H1 (cell line): Measurements from ENCODE around the gene PCBP2. TPM values are rescaled to one million over a fixed set of nuclear protein-coding genes. Genes with fewer than 3 reads are reported as not detected.

Source experiments
- CTCF ChIA-PET: fragments of 300-600 bp; sonication (Branson Sonifier 250); formaldehyde crosslinking; loops from one replicate; lab custom pipeline; 2021; ENCODE audit not compliant: partially characterized antibody; lab: Charles Lee
- POLR2A ChIA-PET: fragments of 300-600 bp; sonication (Branson Sonifier 250); formaldehyde crosslinking; loops from one replicate; lab custom pipeline; 2021; ENCODE audit warnings: inconsistent platforms; ENCODE audit not compliant: partially characterized antibody; lab: Charles Lee
- DNase-seq, 2 experiments: peaks; one replicate each; pipeline versions ENCODE4 v3.0.0 to v3.0.0-alpha.2; 2010 to 2022; ENCODE audit warnings: low spot score in 2 of 2, low read depth in 1 of 2, mixed read lengths in 1 of 2
- FAIRE-seq: peaks from 2 replicates; lab custom pipeline; 2011; peaks lifted over from hg19 to GRCh38; lab: Jason Lieb, UNC
- H2AFZ ChIP-seq: 2 replicates; pipeline ENCODE4 v1.8.1; 2012; ENCODE audit warnings: low read length, inconsistent platforms
- H2AK5ac ChIP-seq: 2 replicates; pipeline ENCODE4 v1.6.1; 2013; ENCODE audit warnings: low read depth, low read length
- H2BK120ac ChIP-seq: replicated peaks from 2 replicates; pipeline ENCODE3; 2013; ENCODE audit warnings: low read depth, low read length, inconsistent platforms
- H2BK12ac ChIP-seq: 2 replicates; pipeline ENCODE4 v1.6.1; 2013; ENCODE audit warnings: low read depth, low read length
- H2BK15ac ChIP-seq: 2 replicates; pipeline ENCODE4 v1.6.1; 2013; ENCODE audit warnings: low read length
- H2BK20ac ChIP-seq: 2 replicates; pipeline ENCODE4 v1.6.1; 2013; ENCODE audit warnings: low read length
- H2BK5ac ChIP-seq: 2 replicates; pipeline ENCODE4 v1.6.1; 2013; ENCODE audit warnings: low read depth, low read length
- H3K14ac ChIP-seq: 2 replicates; pipeline ENCODE4 v1.6.1; 2013; ENCODE audit warnings: inconsistent platforms; ENCODE audit not compliant: insufficient read length
- H3K18ac ChIP-seq: 2 replicates; pipeline ENCODE4 v1.6.1; 2013; ENCODE audit warnings: low read length; ENCODE audit errors: extremely low read depth
- H3K23ac ChIP-seq: 2 replicates; pipeline ENCODE4 v1.6.1; 2013; ENCODE audit warnings: inconsistent platforms; ENCODE audit not compliant: insufficient read length
- H3K23me2 ChIP-seq: 2 replicates; pipeline ENCODE4 v1.6.1; 2013; ENCODE audit warnings: low read depth, low read length
- H3K27ac ChIP-seq: 2 replicates; pipeline ENCODE4 v1.6.1; 2011; ENCODE audit warnings: low read depth, low read length, inconsistent platforms
- H3K27me3 ChIP-seq, 4 experiments: replicated peaks in 1 of 4; 1 replicate in 1 of 4; 2 replicates in 3 of 4; pipeline versions ENCODE4 v1.6.1 to v1.8.1; 2011 to 2013; ENCODE audit warnings: low read length in 3 of 4, mild to moderate bottlenecking in 3 of 4, inconsistent platforms in 2 of 4, mixed read lengths in 2 of 4, moderate library complexity in 1 of 4; ENCODE audit not compliant: control insufficient read depth in 3 of 4, insufficient read depth in 3 of 4; ENCODE audit errors: extremely low read depth in 1 of 4
- H3K36me3 ChIP-seq, 4 experiments: 2 replicates each; pipeline versions ENCODE4 v1.6.1 to v1.8.1; 2011 to 2013; ENCODE audit warnings: mild to moderate bottlenecking in 4 of 4, low read length in 3 of 4, moderate library complexity in 2 of 4, control low read depth in 1 of 4, inconsistent platforms in 1 of 4; ENCODE audit not compliant: insufficient read depth in 4 of 4, control insufficient read depth in 2 of 4
- H3K4ac ChIP-seq: replicated peaks from 2 replicates; pipeline ENCODE3; 2013; ENCODE audit warnings: low read length, low read depth, mixed read lengths, inconsistent platforms; ENCODE audit not compliant: insufficient read length
- H3K4me1 ChIP-seq, 4 experiments: replicated peaks in 1 of 4; 1 replicate in 1 of 4; 2 replicates in 3 of 4; pipeline versions ENCODE4 v1.6.1 to v1.8.1; 2011 to 2013; ENCODE audit warnings: low read length in 3 of 4, inconsistent platforms in 2 of 4, mixed read lengths in 1 of 4; ENCODE audit not compliant: insufficient read depth in 4 of 4, control insufficient read depth in 3 of 4
- H3K4me2 ChIP-seq, 2 experiments: 2 replicates each; pipeline versions ENCODE4 v1.6.1 to v1.8.1; 2011 to 2013; ENCODE audit warnings: low read depth in 2 of 2, low read length in 2 of 2, control low read depth in 1 of 2, inconsistent platforms in 1 of 2, mild to moderate bottlenecking in 1 of 2; ENCODE audit not compliant: insufficient read depth in 1 of 2
- H3K4me3 ChIP-seq, 4 experiments: fragments of 200-600, 300-600 bp in 1 of 4; sonication (generic), shearing (Covaris generic), sonication (Bioruptor Twin) in 1 of 4; 2 replicates each; pipeline versions ENCODE4 v1.5.1 to v1.8.1; 2011 to 2016; ENCODE audit warnings: low read length in 4 of 4, low read depth in 3 of 4, control low read depth in 2 of 4, inconsistent platforms in 2 of 4, mild to moderate bottlenecking in 2 of 4, mixed read lengths in 1 of 4, moderate library complexity in 1 of 4; ENCODE audit not compliant: insufficient read depth in 2 of 4; ENCODE audit errors: extremely low read depth in 1 of 4
- H3K56ac ChIP-seq: replicated peaks from 2 replicates; pipeline ENCODE3; 2013; ENCODE audit warnings: low read depth, mild to moderate bottlenecking, mixed read lengths, low read length, inconsistent platforms; ENCODE audit not compliant: insufficient read length
- H3K79me1 ChIP-seq: 2 replicates; pipeline ENCODE4 v1.6.1; 2013; ENCODE audit warnings: low read depth, low read length, control low read depth
- H3K79me2 ChIP-seq, 2 experiments: 2 replicates each; pipeline versions ENCODE4 v1.6.1 to v1.8.1; 2012 to 2013; ENCODE audit warnings: low read length in 2 of 2, mild to moderate bottlenecking in 2 of 2, inconsistent platforms in 1 of 2; ENCODE audit not compliant: insufficient read depth in 2 of 2, control insufficient read depth in 1 of 2
- H3K9ac ChIP-seq, 4 experiments: replicated peaks in 1 of 4; 1 replicate in 1 of 4; 2 replicates in 3 of 4; pipeline versions ENCODE4 v1.6.1 to v1.8.1; 2011 to 2013; ENCODE audit warnings: low read depth in 3 of 4, low read length in 3 of 4, control low read depth in 2 of 4, mild to moderate bottlenecking in 2 of 4, moderate library complexity in 2 of 4, inconsistent platforms in 1 of 4; ENCODE audit errors: extremely low read depth in 1 of 4
- H3K9me3 ChIP-seq, 2 experiments: 2 replicates each; pipeline versions ENCODE4 v1.6.1 to v1.8.1; 2012 to 2013; ENCODE audit warnings: mild to moderate bottlenecking in 2 of 2, moderate library complexity in 2 of 2, control low read depth in 1 of 2, inconsistent platforms in 1 of 2, low read depth in 1 of 2, low read length in 1 of 2, mixed read lengths in 1 of 2; ENCODE audit not compliant: insufficient read depth in 2 of 2
- H4K20me1 ChIP-seq, 2 experiments: replicated peaks in 1 of 2; 2 replicates each; pipeline versions ENCODE3 to v1.8.1; 2011 to 2013; ENCODE audit warnings: inconsistent platforms in 2 of 2, low read length in 2 of 2, mild to moderate bottlenecking in 1 of 2; ENCODE audit not compliant: insufficient read depth in 2 of 2, control insufficient read depth in 1 of 2
- H4K5ac ChIP-seq: 2 replicates; pipeline ENCODE4 v1.6.1; 2013; ENCODE audit warnings: low read length, low read depth, mixed read lengths, inconsistent platforms; ENCODE audit not compliant: insufficient read length
- H4K8ac ChIP-seq: 2 replicates; pipeline ENCODE4 v1.8.0; 2013; ENCODE audit warnings: mild to moderate bottlenecking, moderate library complexity, low read length, inconsistent platforms; ENCODE audit not compliant: insufficient read depth; ENCODE audit errors: extremely low read depth
- H4K91ac ChIP-seq: replicated peaks from 2 replicates; pipeline ENCODE3; 2013; ENCODE audit warnings: low read length, mixed read lengths, inconsistent platforms; ENCODE audit not compliant: insufficient read length
- BACH1 ChIP-seq: IDR thresholded peaks from 2 replicates; pipeline ENCODE4 v1.6.1; 2012; ENCODE audit warnings: low read length, improper control_type of control experiment
- BCL11A ChIP-seq, 2 experiments: IDR thresholded peaks; one replicate each; pipeline ENCODE4 v1.6.1; 2011; ENCODE audit warnings: low read depth in 2 of 2, low read length in 2 of 2, mild to moderate bottlenecking in 2 of 2
- CEBPB ChIP-seq: IDR thresholded peaks from 2 replicates; pipeline ENCODE4 v1.6.1; 2012; ENCODE audit warnings: low read depth, low read length
- CHD1 ChIP-seq: IDR thresholded peaks from 2 replicates; pipeline ENCODE4 v1.6.1; 2012; ENCODE audit warnings: low read depth, low read length, improper control_type of control experiment
- KDM4A ChIP-seq: IDR thresholded peaks from one replicate; pipeline ENCODE4 v1.7.1; 2012; ENCODE audit warnings: low read depth, mild to moderate bottlenecking, moderate library complexity, low read length, inconsistent platforms; ENCODE audit not compliant: severe bottlenecking
- RBBP5 ChIP-seq: IDR thresholded peaks from 2 replicates; pipeline ENCODE4 v1.7.1; 2012; ENCODE audit warnings: low read depth, mild to moderate bottlenecking, inconsistent platforms, low read length, moderate library complexity, borderline replicate concordance
- RNF2 ChIP-seq: fragments of 200-900, 300-1000 bp; sonication (generic); IDR thresholded peaks from 2 replicates; pipeline ENCODE4 v1.7.1; 2016; ENCODE audit warnings: borderline replicate concordance, low read depth, mild to moderate bottlenecking, antibody characterized with exemption, low read length; ENCODE audit not compliant: poor library complexity, severe bottlenecking; ENCODE audit errors: missing control alignments
- SIX5 ChIP-seq: IDR thresholded peaks from 2 replicates; pipeline ENCODE4 v1.6.1; 2011; ENCODE audit warnings: mild to moderate bottlenecking, low read depth, low read length
- SP2 ChIP-seq: IDR thresholded peaks from 2 replicates; pipeline ENCODE4 v1.6.1; 2012; ENCODE audit warnings: mild to moderate bottlenecking, low read length, inconsistent platforms
- SRF ChIP-seq: IDR thresholded peaks from 2 replicates; pipeline ENCODE4 v1.6.1; 2011; ENCODE audit warnings: mild to moderate bottlenecking, low read depth, low read length, moderate library complexity
- WGBS, 2 experiments: shearing (Covaris generic) in 1 of 2; methylation state at CpG; one replicate each; pipeline versions ENCODE4 v1.1.6 to v1.1.7; 2013 to 2015; ENCODE audit warnings: low lambda C conversion rate in 2 of 2, mixed read lengths in 2 of 2, inconsistent platforms in 1 of 2, low coverage in 1 of 2, missing lambda C conversion rate in 1 of 2; ENCODE audit not compliant: insufficient replicate concordance in 2 of 2, insufficient coverage in 1 of 2, insufficient read length in 1 of 2; ENCODE audit errors: extremely low coverage in 1 of 2, missing lambda C conversion rate in 1 of 2; 5-methylcytosine and 5-hydroxymethylcytosine counted together
- polyA plus RNA-seq, 7 experiments: library from polyadenylated mRNA; depleted of rRNA in 3 of 7; stranded (reverse) in 5 of 7; unstranded in 2 of 7; fragments of >200 nt in 5 of 7; fragments of 200-250 nt in 2 of 7; gene quantifications; 1 replicate in 5 of 7; 2 replicates in 1 of 7; 4 replicates in 1 of 7; pipeline versions ENCODE4 v1.2.1 to v1.2.3, GENCODE V29; 2011 to 2013; ENCODE audit warnings: missing spikeins in 2 of 7, mixed read lengths in 2 of 7
- total RNA-seq: library from RNA; stranded (reverse); fragmentation: NEBNext Ultra II Directional; extraction: Animal tissue kit (Norgen Biotek cat#: 25700); gene quantifications from 2 replicates; pipeline ENCODE4 v1.2.1, GENCODE V29; 2021
- TF ChIP-seq, protein P1 (sequence below): IDR thresholded peaks from 2 replicates; pipeline ENCODE4 v1.6.1; 2011; ENCODE audit warnings: low read length, improper control_type of control experiment

PCBP2 gene
- total and polyA plus RNA-seq, 2 of the 8 experiments (the other 6 are each of a cell fraction or from before 2014, with no cell fraction given), result 470 to 1,123 TPM

DNA sequence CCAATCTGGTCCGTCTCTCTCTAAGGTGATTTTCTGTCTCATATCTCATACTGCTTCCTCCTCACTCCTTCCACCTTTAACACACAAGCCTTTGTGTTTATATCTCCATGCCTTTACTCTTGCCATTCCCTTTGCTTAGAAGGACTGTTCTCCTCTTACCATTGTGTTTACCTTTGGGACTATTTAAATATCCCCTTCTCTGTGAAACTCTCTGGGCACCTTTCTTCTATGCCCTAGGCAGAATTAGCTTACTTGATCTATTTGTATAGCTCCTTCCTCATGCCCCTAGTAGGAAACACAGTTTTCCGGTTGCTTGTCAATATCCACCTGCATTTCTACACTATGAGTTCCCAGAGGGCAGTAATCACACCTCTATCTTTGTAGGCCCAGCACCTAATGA, 32.1 kb upstream of the PCBP2 start:
- Histone ChIP-seq H2BK120ac (no peak overlapping the region), H3K4me3 (no peak overlapping the region), H2BK12ac (no peak overlapping the region), H3K4me1 (peaks cover 0 to 5% (median 1%) of the 10 kb centered on the region in 4 experiments; a peak in 4 of 7 replicates), H3K23ac (no peak overlapping the region), H2AFZ (no peak overlapping the region), H4K5ac (no peak overlapping the region), H4K91ac (no peak overlapping the region), H3K27ac (no peak overlapping the region), H4K20me1 (no peaks in the 10 kb centered on the region), H3K4me2 (no peak overlapping the region), H3K56ac (no peak overlapping the region), H3K79me1 (no peaks in the 10 kb centered on the region), H3K14ac (no peak overlapping the region), H2BK5ac (no peak overlapping the region), H2BK15ac (no peak overlapping the region), H3K9me3 (no peaks in the 10 kb centered on the region), H2AK5ac (no peak overlapping the region), H3K9ac (no peak overlapping the region), H4K8ac (no peak overlapping the region), H3K4ac (no peak overlapping the region), H3K23me2 (no peaks in the 10 kb centered on the region), H3K18ac (no peak overlapping the region), H3K27me3 (no peaks in the 10 kb centered on the region), H3K79me2 (no peaks in the 10 kb centered on the region), H2BK20ac (no peak overlapping the region), H3K36me3 (no peaks in the 10 kb centered on the region)
- no peak for FAIRE-seq
- POLR2A ChIA-PET, result interaction anchor here (0.8 to 1.7 kb wide), 3 partner anchors 11 to 74 kb away, joined by 3 to 4 read pairs (median 4); no protein-coding TSS in a partner anchor
- DNase-seq, result no peak
- WGBS, 2 experiments, result 95% methylated on average over 2 of the region's 2 CpGs; no CpG with 5 or more reads in 1 of the 2 experiments
- TF ChIP-seq KDM4A, result no peak
- no peak for TF ChIP-seq RBBP5
- no peak for TF ChIP-seq BACH1
- TF ChIP-seq SIX5, result no peak
- no peak for TF ChIP-seq CEBPB
- no peak for TF ChIP-seq BCL11A (IDR thresholded peaks at IDR 0.05; ENCODE audit: low read depth in 2 of 2, low read length in 2 of 2)
- TF ChIP-seq, protein P1, sequence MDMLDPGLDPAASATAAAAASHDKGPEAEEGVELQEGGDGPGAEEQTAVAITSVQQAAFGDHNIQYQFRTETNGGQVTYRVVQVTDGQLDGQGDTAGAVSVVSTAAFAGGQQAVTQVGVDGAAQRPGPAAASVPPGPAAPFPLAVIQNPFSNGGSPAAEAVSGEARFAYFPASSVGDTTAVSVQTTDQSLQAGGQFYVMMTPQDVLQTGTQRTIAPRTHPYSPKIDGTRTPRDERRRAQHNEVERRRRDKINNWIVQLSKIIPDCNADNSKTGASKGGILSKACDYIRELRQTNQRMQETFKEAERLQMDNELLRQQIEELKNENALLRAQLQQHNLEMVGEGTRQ, result no peak
- no peak for TF ChIP-seq SP2
- no peak for TF ChIP-seq SRF
- TF ChIP-seq CHD1, result no peak
- TF ChIP-seq RNF2, result no peak
- CTCF ChIA-PET, result interaction anchor here (1.0 to 4.2 kb wide), 8 partner anchors 12 to 99 kb away, joined by 3 to 54 read pairs (median 14); partner anchors contain the start of genes AAAS and SP1
